ENCODE results near the gene EGFR.

The EGFR gene

GRCh38 chr7:55085511-55086412, 66.9 kb downstream of the EGFR start:
- no peak for DNase-seq

GRCh38 chr7:55086413-55087201, 67.8 kb downstream of the EGFR start:
- no peak for DNase-seq

DNA sequence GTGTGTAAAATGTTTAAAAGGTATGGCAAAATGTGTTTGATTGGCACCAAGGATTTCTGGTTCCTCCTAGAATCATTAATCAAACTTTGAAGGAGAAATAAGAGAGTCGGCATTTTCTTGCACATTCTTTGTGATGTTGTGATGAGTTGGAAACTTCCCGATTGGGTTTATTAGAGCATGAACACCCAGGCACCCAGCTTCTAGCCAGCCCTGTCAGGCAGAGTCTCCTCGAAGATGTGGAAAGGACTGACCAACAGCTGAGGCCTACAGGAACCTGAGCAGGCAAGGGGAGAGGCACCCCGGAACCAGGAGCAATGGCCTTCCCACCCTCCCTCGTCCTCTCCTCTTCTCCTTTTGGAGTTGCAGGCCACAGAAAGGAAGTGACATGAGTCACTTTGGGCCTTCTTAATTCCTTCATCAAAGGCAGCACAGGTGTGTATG, 68.7 kb downstream of the EGFR start:
- DNase-seq = no peak

DNA sequence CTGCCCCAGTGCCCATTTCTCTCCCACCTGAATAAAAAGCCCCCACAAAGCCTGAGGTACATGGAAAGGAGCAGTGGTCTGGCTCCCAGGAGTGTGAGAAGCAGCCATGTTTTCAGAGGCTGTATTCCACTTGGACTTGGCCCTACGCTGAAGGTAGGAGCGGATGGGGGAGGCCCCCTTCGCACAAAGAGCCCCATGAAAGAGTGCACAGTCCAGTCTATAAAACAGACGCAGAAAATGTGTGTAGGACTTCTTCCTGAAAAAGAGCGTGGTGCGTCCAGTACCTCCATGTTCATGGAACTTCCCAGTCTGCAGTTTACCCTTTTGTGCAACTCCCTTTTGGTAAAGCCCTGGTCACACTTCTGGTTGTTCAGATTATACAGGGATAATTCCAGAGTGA, 69.3 kb downstream of the EGFR start:
- DNase-seq = no peak

DNA sequence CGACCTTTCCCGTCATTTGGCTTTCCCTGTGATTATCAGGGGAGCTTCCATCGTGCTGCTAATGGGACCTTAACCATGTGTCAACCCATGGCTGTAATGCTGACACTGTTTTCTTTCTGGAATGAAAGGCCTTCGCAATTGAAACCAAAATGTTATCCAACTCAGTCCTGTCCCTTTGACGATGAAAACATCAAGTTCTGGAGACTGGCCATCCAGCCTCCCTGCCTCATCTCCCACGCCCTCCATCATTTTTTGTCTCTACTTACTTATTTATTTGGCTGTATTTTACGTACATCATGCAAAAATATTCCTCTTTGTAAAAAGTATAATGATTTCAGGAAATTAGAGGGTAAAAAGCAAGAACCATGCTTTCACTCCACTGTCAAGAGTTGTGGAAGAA, 69.8 kb downstream of the EGFR start:
- DNase-seq = no peak

GRCh38 chr7:55092186-55092974, 73.6 kb downstream of the EGFR start:
- DNase-seq = no peak

- no peak for DNase-seq
These were observed 74.2 kb downstream of the EGFR start for GRCh38 chr7:55092975-55093373.

DNA sequence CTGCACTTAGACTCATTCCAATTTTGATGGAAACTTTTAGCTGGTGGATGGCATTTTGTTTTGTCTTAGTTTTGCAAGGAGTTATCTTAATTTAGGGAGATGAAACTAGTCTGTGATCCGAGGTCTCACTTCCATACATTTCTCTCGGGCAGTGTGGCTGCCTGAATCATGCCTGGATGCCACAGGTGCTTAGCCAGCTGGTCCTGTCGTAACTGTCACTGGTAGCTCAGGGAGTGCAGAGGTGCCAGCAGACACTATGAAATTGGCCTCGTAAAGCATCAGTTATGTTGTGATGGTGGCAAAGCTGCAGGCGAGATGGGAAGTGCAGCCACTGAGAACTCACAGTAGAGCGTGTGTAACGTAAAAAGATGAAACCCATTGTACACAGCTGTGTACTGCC, 74.9 kb downstream of the EGFR start:
- no peak for DNase-seq

DNA sequence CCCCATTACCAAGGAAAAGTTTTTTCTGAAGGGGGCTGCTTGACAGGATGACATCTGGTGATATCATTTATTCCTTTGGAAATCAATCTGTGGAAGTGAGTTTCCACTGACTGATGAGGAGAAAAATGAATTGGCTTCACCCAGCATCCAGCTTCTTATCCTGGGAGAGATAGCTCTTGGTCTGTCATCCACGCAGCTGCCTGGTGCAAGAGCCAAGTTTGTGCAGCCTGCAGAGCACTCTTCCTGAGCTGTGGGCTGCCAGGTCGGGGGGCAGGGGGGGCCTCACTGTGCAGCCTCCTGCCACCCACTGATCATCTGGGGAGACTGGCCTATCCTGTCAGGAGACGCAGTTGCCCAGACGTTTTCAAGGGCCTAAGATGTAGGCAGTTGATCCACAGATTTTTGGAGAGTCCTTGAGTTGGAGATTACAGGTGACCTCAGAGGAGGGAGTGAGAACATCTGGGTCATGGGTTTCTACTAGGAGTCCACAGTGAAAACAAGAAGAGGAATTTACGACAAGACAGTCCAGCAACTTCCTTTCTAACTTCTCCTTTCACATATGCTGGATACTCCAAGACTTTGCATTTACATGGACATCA, 75.4 kb downstream of the EGFR start:
- DNase-seq = no peak

DNA sequence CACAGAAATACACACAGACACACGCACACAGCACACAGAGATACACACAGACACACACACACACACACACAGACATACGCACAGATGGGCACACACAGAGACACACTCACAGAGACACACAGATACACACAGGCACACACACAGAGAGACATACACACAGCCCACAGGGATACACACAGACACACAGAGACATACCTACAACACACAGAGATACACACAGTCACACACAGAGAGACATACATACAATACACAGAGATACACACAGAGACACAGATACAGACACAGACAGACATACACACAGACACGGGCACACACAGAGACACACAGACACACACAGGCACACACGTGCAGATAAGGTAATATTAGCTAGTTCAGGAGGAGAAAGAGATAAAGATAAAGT, 76.9 kb downstream of the EGFR start:
- no peak for DNase-seq

DNA sequence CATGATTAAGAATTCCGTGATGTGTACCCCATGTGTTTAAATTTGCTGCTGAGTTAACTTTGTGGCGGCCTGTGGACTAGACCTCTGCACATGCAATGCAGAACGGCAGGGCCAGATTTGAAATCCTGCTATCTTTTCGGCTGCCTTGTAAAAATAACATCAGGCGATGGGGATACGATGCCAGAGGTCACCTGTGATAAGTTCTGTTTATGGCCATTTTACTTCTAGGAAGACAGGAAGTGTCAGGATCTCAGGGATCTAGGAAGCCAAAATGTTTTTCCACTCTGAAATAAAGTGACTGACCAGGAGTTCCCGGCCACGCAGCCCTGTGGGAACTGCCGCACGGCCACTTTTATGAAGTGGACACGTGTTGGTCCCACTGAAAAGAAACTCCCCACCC, 77.5 kb downstream of the EGFR start:
- no peak for DNase-seq

DNA sequence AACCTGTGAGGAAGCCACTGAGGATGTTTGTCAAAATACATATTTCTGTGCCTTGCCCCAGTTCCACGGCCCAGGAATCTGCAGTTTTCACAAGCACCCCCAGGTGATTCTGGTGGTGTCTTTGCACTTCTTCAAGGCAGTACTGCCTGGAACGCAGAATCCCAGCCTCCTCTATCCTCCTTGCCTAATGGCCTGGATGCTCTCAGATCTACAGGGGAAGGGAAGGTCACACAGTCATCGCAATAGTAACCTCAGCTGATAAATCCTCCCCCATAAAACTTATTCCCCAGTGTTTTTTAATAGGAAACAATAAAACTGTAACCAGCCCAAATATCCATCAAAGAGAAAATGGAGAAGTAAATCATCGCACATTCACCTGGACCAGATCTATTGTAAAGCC, 78.3 kb downstream of the EGFR start:
- no peak for DNase-seq

- DNase-seq = no peak
These were observed 80.4 kb downstream of the EGFR start for GRCh38 chr7:55099066-55099820.

- no peak for DNase-seq
These were observed 81.2 kb downstream of the EGFR start for GRCh38 chr7:55099821-55100543.

GRCh38 chr7:55100544-55101327, 81.9 kb downstream of the EGFR start:
- DNase-seq = no peak

DNA sequence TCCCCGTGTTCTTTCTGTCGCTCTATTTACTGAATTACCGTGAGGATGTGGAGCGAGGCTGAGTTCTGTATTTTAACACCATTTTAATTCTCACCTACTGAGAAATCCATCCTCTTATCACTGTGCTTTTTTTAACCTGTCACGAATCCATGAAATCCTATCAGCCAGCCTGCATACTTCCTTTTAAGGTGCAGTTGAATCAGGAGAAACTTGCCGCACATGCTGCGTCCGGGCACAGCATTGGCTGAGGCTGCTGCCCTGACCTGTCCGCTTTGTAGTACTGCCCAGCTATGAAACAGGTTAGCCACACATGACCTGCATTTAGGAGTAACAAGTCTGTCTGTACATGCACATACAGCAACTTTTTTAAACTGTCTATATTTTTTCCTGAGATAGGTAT, 82.5 kb downstream of the EGFR start:
- DNase-seq = no peak

GRCh38 chr7:55104123-55104522, 85.3 kb downstream of the EGFR start:
- DNase-seq = no peak

GRCh38 chr7:55104712-55105433, 86.1 kb downstream of the EGFR start:
- no peak for DNase-seq

- no peak for DNase-seq
These were observed 87.1 kb downstream of the EGFR start for GRCh38 chr7:55105952-55106351.

- no peak for DNase-seq
These were observed 89.1 kb downstream of the EGFR start for GRCh38 chr7:55107946-55108345.
